Spleen (tissue), 7 donors: ENCODE data around the gene PLEKHA5.

Experiments used
- CTCF ChIP-seq, 11 experiments: fragments of 200-600 bp in 7 of 11; fragments of 450-650 bp in 4 of 11; sonication (generic) in 4 of 11; IDR thresholded peaks in 8 of 11; conservative IDR thresholded peaks in 3 of 11; 1 replicate in 7 of 11; 2 replicates in 4 of 11; pipeline versions ENCODE4 v1.4.0 to v1.8.0; 2016 to 2021; ENCODE audit warnings: antibody characterized with exemption in 11 of 11, inconsistent platforms in 4 of 11, mild to moderate bottlenecking in 1 of 11
- POLR2A ChIP-seq, 3 donors: fragments of 450-650 bp; IDR thresholded peaks; one replicate each; pipeline ENCODE4 v1.5.1; 2017; ENCODE audit warnings: antibody characterized with exemption in 3 of 3, mild to moderate bottlenecking in 1 of 3
- POLR2AphosphoS5 ChIP-seq, 3 donors: sonication (generic); formaldehyde crosslinking; IDR thresholded peaks; one replicate each; pipeline ENCODE4 v1.5.1; 2017; ENCODE audit warnings: antibody characterized with exemption in 3 of 3
- donor health status: DM: no; HTN: no; CAD: no; lungs with moderate emphysema.
- donor health status: DM: no; HTN: no; CAD: no.
- donor health status: DM: no; HTN: no; CAD: no.

GRCh38 chr12:19223018-19223417 is 93.5 kb downstream of the PLEKHA5 start:
- TF ChIP-seq CTCF (IDR thresholded peaks at IDR 0.05 in 8 of 11, conservative IDR thresholded peaks at IDR 0.05 in 3 of 11) = no peak
- TF ChIP-seq POLR2A (IDR thresholded peaks at IDR 0.05) = no peak
- no peak for TF ChIP-seq POLR2AphosphoS5 (IDR thresholded peaks at IDR 0.05)
